GM12873 (cell line): ENCODE measurements around the gene CDKN1C.

Source experiments
- TF ChIP-seq, protein P1 (sequence below): IDR thresholded peaks from 2 replicates; pipeline ENCODE4 v1.5.1; 2012; ENCODE audit warnings: low read depth, mild to moderate bottlenecking, moderate library complexity, low read length, control low read depth; ENCODE audit not compliant: insufficient read depth; ENCODE audit errors: missing control alignments

CDKN1C gene

GRCh38 chr11:2893935-2894334, 8.4 kb upstream of the CDKN1C start:
- TF ChIP-seq, protein P1, sequence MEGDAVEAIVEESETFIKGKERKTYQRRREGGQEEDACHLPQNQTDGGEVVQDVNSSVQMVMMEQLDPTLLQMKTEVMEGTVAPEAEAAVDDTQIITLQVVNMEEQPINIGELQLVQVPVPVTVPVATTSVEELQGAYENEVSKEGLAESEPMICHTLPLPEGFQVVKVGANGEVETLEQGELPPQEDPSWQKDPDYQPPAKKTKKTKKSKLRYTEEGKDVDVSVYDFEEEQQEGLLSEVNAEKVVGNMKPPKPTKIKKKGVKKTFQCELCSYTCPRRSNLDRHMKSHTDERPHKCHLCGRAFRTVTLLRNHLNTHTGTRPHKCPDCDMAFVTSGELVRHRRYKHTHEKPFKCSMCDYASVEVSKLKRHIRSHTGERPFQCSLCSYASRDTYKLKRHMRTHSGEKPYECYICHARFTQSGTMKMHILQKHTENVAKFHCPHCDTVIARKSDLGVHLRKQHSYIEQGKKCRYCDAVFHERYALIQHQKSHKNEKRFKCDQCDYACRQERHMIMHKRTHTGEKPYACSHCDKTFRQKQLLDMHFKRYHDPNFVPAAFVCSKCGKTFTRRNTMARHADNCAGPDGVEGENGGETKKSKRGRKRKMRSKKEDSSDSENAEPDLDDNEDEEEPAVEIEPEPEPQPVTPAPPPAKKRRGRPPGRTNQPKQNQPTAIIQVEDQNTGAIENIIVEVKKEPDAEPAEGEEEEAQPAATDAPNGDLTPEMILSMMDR = no peak

DNA sequence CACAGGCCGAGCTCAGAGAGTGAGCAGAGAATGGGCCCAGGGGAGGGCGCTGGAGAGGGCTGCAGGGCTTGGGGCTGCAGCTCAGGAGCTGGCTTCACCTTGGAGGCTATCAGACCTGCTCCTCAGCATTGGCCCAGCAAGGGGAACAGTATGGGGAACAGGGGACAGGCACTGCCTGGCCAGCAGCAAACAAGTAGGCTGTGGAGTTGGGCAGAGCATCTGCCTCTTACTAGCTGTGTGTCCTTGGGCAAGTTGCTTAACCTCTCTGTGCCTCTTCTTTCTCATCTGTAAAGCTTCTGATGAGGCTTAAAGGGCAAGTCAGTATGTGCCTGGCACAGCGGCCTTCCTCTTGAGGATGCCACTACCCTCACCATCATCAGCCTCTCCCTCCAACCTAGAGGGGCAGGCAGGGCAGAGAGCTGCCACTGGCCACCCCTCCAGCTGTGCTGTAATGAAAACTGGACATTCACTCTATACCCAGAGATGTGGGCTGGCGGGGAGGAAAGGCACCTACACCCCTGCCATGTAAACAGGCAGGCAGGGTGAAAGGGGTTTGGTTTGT, 7.5 kb upstream of the CDKN1C start:
- TF ChIP-seq, protein P1 = peak; percentile 64

- TF ChIP-seq, protein P1 = peak; percentile 93
Observed at GRCh38 chr11:2892215-2892966, 6.8 kb upstream of the CDKN1C start.

- TF ChIP-seq, protein P1 = no peak
Observed at GRCh38 chr11:2891326-2892214, 6.0 kb upstream of the CDKN1C start.

DNA sequence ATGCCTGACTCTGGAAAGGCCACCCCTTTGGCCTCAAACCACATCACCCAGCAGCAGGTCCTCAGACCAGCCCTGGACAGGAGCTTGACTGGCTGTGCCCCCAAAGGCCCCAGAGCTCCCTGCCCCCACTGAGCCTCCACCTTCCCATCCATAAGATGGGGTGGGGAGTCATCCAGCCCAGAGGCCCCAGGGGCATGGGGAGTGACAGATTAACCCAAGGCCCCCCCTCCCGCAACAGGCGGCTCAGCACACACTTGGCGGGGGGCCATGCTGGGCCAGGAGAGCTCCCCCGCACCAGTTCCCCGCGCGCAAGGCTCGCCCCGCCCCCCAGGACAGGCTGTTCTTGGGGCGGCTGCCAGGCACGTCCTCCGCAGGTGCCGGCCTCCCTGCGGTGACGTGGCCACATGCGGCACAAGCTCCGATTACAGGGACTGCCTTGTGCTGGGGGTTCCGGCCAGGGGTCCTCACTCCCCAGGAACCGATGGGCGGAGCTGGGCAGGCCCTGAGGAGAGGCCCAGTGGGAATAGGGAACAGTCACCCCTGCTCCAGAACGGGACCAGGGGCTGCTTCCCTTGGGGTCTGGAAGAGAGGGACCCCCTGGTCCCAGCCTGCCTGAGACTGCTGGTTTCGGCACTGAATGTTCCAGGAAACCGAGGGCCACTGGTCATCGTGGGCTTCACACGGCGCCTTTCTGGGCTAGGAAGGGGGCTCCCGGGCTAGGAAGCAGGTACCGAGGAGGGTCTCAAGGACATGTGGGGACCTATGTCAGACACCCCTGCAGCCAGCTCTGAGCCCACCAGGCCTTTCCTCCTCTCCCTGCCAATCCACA, 5.1 kb upstream of the CDKN1C start:
- TF ChIP-seq, protein P1 = no peak

DNA sequence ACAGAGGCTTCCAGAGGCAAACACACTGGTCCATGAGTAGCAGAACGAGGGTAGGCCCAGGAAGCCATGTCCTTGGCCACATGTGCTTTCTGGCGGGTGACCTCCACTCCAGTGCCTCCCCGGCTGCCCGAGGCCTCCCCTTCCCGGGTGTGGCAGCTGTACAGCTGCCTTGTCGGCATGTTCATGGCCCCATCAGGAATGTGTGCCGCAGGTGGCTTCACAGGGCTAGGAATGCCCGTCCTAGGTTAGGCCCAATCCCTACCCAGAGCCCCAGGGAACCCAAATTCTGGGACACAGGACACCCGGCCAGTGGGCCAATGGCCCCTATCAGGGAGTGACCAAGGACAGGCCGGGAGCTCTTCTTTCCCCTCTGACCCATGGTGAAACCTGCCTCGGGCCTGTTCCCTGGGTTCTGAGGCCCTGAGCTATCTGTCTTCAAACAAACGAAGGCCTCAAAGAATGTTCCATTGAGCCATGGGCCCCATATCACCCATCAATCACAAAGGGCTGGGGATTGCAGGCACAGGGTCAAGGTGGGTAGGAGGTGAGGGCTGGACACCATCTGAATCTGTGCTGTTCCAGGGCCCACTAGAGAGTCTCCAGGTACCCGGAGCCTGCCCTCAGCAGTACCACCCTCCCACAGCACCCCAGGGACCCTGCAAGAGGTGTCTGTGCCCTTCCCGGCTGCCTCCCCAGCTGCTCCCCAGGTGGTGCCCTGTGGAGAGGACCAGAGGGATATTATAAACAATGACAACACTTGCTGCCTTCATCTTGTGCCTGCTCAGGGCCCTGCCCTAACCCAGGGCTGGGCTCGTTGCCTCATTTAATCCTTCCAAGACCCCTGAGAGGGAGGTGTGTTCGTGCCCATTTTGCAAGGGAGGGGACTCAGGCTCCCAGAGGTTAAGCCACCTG, 4.0 kb upstream of the CDKN1C start:
- TF ChIP-seq, protein P1 = no peak
